ENCODE results near the gene CTAGE9. TPM values are rescaled to one million over a fixed set of nuclear protein-coding genes. Genes with fewer than 3 reads are reported as not detected.

The CTAGE9 gene
- total RNA-seq, 1 donor from 2014 or later = not detected

- no peak overlapping the region for H3K4me3 Mint-ChIP-seq (ENCODE audit: unreplicated experiment)
- no peaks in the 10 kb centered on the region for H3K9me3 Mint-ChIP-seq (ENCODE audit: unreplicated experiment)
- H3K27me3 Mint-ChIP-seq (ENCODE audit: unreplicated experiment) = no peaks in the 10 kb centered on the region
- no peaks in the 10 kb centered on the region for H3K36me3 Mint-ChIP-seq (ENCODE audit: unreplicated experiment)
- H3K27ac Mint-ChIP-seq (ENCODE audit: unreplicated experiment) = no peak overlapping the region
- DNase-seq = no peak
- no peaks in the 10 kb centered on the region for H3K4me1 Mint-ChIP-seq (ENCODE audit: low read depth, unreplicated experiment)
- no peak for TF ChIP-seq CTCF (IDR thresholded peaks at IDR 0.05; ENCODE audit: partially characterized antibody, unreplicated experiment)
Observed at GRCh38 chr6:131728296-131728939, 17.6 kb upstream of the CTAGE9 start.

GRCh38 chr6:131727868-131728267 lies 17.1 kb upstream of the CTAGE9 start:
- no peak for DNase-seq
- Mint-ChIP-seq H3K4me3 (ENCODE audit: unreplicated experiment) (no peak overlapping the region), H3K36me3 (ENCODE audit: unreplicated experiment) (no peaks in the 10 kb centered on the region), H3K27ac (ENCODE audit: unreplicated experiment) (no peak overlapping the region), H3K9me3 (ENCODE audit: unreplicated experiment) (no peaks in the 10 kb centered on the region), H3K27me3 (ENCODE audit: unreplicated experiment) (no peaks in the 10 kb centered on the region), H3K4me1 (ENCODE audit: low read depth, unreplicated experiment) (no peaks in the 10 kb centered on the region)
- no peak for TF ChIP-seq CTCF (IDR thresholded peaks at IDR 0.05; ENCODE audit: partially characterized antibody, unreplicated experiment)

- H3K27me3 Mint-ChIP-seq (ENCODE audit: unreplicated experiment) = no peaks in the 10 kb centered on the region
- DNase-seq = no peak
- H3K27ac Mint-ChIP-seq (ENCODE audit: unreplicated experiment) = no peak overlapping the region
Observed at GRCh38 chr6:131727467-131727866, 16.6 kb upstream of the CTAGE9 start.

GRCh38 chr6:131724114-131724513 lies 13.3 kb upstream of the CTAGE9 start:
- no peak overlapping the region for H3K4me3 Mint-ChIP-seq (ENCODE audit: unreplicated experiment)
- DNase-seq = no peak
- H3K9me3 Mint-ChIP-seq (ENCODE audit: unreplicated experiment) = no peaks in the 10 kb centered on the region
- H3K36me3 Mint-ChIP-seq (ENCODE audit: unreplicated experiment) = no peaks in the 10 kb centered on the region
- H3K4me1 Mint-ChIP-seq (ENCODE audit: low read depth, unreplicated experiment) = no peaks in the 10 kb centered on the region
- no peak for TF ChIP-seq CTCF (IDR thresholded peaks at IDR 0.05; ENCODE audit: partially characterized antibody, unreplicated experiment)
- H3K27ac Mint-ChIP-seq (ENCODE audit: unreplicated experiment) = no peak overlapping the region
- H3K27me3 Mint-ChIP-seq (ENCODE audit: unreplicated experiment) = no peaks in the 10 kb centered on the region

More at GRCh38 chr6:131727467-131727866, 16.6 kb upstream of the CTAGE9 start:
- H3K4me1 Mint-ChIP-seq (ENCODE audit: low read depth, unreplicated experiment) = no peaks in the 10 kb centered on the region
- no peaks in the 10 kb centered on the region for H3K36me3 Mint-ChIP-seq (ENCODE audit: unreplicated experiment)
- no peak overlapping the region for H3K4me3 Mint-ChIP-seq (ENCODE audit: unreplicated experiment)
- no peaks in the 10 kb centered on the region for H3K9me3 Mint-ChIP-seq (ENCODE audit: unreplicated experiment)
- TF ChIP-seq CTCF (IDR thresholded peaks at IDR 0.05; ENCODE audit: partially characterized antibody, unreplicated experiment) = no peak

GRCh38 chr6:131721161-131721560 lies 10.3 kb upstream of the CTAGE9 start:
- Mint-ChIP-seq H3K36me3 (ENCODE audit: unreplicated experiment) (no peaks in the 10 kb centered on the region), H3K27me3 (ENCODE audit: unreplicated experiment) (peaks cover 2% of the 10 kb centered on the region), H3K4me3 (ENCODE audit: unreplicated experiment) (no peak overlapping the region), H3K4me1 (ENCODE audit: low read depth, unreplicated experiment) (no peaks in the 10 kb centered on the region), H3K9me3 (ENCODE audit: unreplicated experiment) (no peaks in the 10 kb centered on the region), H3K27ac (ENCODE audit: unreplicated experiment) (no peak overlapping the region)
- no peak for DNase-seq
- TF ChIP-seq CTCF (IDR thresholded peaks at IDR 0.05; ENCODE audit: partially characterized antibody, unreplicated experiment) = no peak

Measured in glutamatergic neuron (in vitro differentiated cells).